H9 (cell line): ENCODE measurements around the gene ABCD1. TPM values are rescaled to one million over a fixed set of nuclear protein-coding genes. Genes with fewer than 3 reads are reported as not detected.

ENCODE experiments used
- DNase-seq: peaks from one replicate; pipeline ENCODE4 v3.0.0-alpha.2; 2017
- H2AFZ ChIP-seq: one replicate; pipeline ENCODE4 v1.6.1; 2013; ENCODE audit warnings: mild to moderate bottlenecking, low read length, control low read depth, moderate library complexity
- H2AK5ac ChIP-seq: 2 replicates; pipeline ENCODE4 v1.6.1; 2013; ENCODE audit warnings: low read length, control low read depth, mixed read lengths; ENCODE audit not compliant: insufficient read length
- H2BK120ac ChIP-seq: one replicate; pipeline ENCODE4 v1.6.1; 2013; ENCODE audit warnings: low read depth, mild to moderate bottlenecking, low read length, control low read depth, inconsistent platforms; ENCODE audit not compliant: poor library complexity, severe bottlenecking
- H2BK12ac ChIP-seq: 2 replicates; pipeline ENCODE4 v1.6.1; 2013; ENCODE audit warnings: low read length, control low read depth, mixed read lengths, low read depth; ENCODE audit not compliant: insufficient read length
- H2BK15ac ChIP-seq: 2 replicates; pipeline ENCODE4 v1.6.1; 2013; ENCODE audit warnings: low read depth, low read length, control low read depth
- H2BK20ac ChIP-seq: one replicate; pipeline ENCODE4 v1.6.1; 2013; ENCODE audit warnings: low read depth, mild to moderate bottlenecking, low read length, control low read depth, inconsistent platforms; ENCODE audit not compliant: poor library complexity, severe bottlenecking
- H2BK5ac ChIP-seq: 2 replicates; pipeline ENCODE4 v1.6.1; 2013; ENCODE audit warnings: low read length, control low read depth, mixed read lengths; ENCODE audit not compliant: insufficient read length
- H3K14ac ChIP-seq: 2 replicates; pipeline ENCODE4 v1.6.1; 2013; ENCODE audit warnings: low read length, control low read depth; ENCODE audit not compliant: insufficient read depth
- H3K18ac ChIP-seq: 2 replicates; pipeline ENCODE4 v1.6.1; 2013; ENCODE audit warnings: low read depth, mild to moderate bottlenecking, mixed read lengths, low read length, control low read depth; ENCODE audit not compliant: insufficient read length
- H3K23ac ChIP-seq: 2 replicates; pipeline ENCODE4 v1.6.1; 2013; ENCODE audit warnings: low read length, control low read depth, mixed read lengths, low read depth; ENCODE audit not compliant: insufficient read length
- H3K23me2 ChIP-seq: 2 replicates; pipeline ENCODE4 v1.6.1; 2013; ENCODE audit warnings: low read depth, mild to moderate bottlenecking, mixed read lengths, low read length, control low read depth; ENCODE audit not compliant: insufficient read length, poor library complexity, severe bottlenecking
- H3K27ac ChIP-seq: 2 replicates; pipeline ENCODE4 v1.5.1; 2013; ENCODE audit warnings: low read length, control low read depth, mixed read lengths, low read depth; ENCODE audit not compliant: insufficient read length
- H3K27me3 ChIP-seq: 2 replicates; pipeline ENCODE4 v1.6.1; 2013; ENCODE audit warnings: low read length, control low read depth, inconsistent platforms; ENCODE audit not compliant: insufficient read depth
- H3K4ac ChIP-seq: 2 replicates; pipeline ENCODE4 v1.6.1; 2013; ENCODE audit warnings: low read depth, mild to moderate bottlenecking, control low read depth, inconsistent platforms, low read length, moderate library complexity
- H3K4me1 ChIP-seq: 2 replicates; pipeline ENCODE4 v1.6.1; 2013; ENCODE audit warnings: low read length, control low read depth, inconsistent platforms; ENCODE audit not compliant: insufficient read depth
- H3K4me2 ChIP-seq: 2 replicates; pipeline ENCODE4 v1.6.1; 2013; ENCODE audit warnings: low read length, control low read depth, mixed read lengths; ENCODE audit not compliant: insufficient read length, insufficient read depth
- H3K56ac ChIP-seq: 2 replicates; pipeline ENCODE4 v1.6.1; 2013; ENCODE audit warnings: low read depth, mild to moderate bottlenecking, mixed read lengths, low read length, control low read depth; ENCODE audit not compliant: insufficient read length
- H3K79me1 ChIP-seq: 2 replicates; pipeline ENCODE4 v1.6.1; 2013; ENCODE audit warnings: low read depth, mild to moderate bottlenecking, moderate library complexity, low read length, control low read depth, inconsistent platforms; ENCODE audit not compliant: insufficient read depth, poor library complexity, severe bottlenecking
- H3K79me2 ChIP-seq: 2 replicates; pipeline ENCODE4 v1.6.1; 2013; ENCODE audit warnings: low read length, control low read depth, inconsistent platforms; ENCODE audit not compliant: insufficient read depth
- H3K9ac ChIP-seq: 2 replicates; pipeline ENCODE4 v1.6.1; 2013; ENCODE audit warnings: low read length, control low read depth, mixed read lengths; ENCODE audit not compliant: insufficient read length; ENCODE audit errors: extremely low read depth
- H3K9me3 ChIP-seq: one replicate; pipeline ENCODE4 v1.6.1; 2013; ENCODE audit warnings: low read depth, low read length, inconsistent platforms; ENCODE audit not compliant: control insufficient read depth
- H3T11ph ChIP-seq: one replicate; pipeline ENCODE4 v1.6.1; 2013; ENCODE audit warnings: mild to moderate bottlenecking, low read length, control low read depth, inconsistent platforms
- H4K20me1 ChIP-seq: one replicate; pipeline ENCODE4 v1.6.1; 2013; ENCODE audit not compliant: control insufficient read depth, insufficient read length, insufficient read depth
- H4K5ac ChIP-seq: 2 replicates; pipeline ENCODE4 v1.6.1; 2013; ENCODE audit warnings: low read depth, mild to moderate bottlenecking, mixed read lengths, low read length, control low read depth; ENCODE audit not compliant: insufficient read length
- H4K8ac ChIP-seq: replicated peaks from 2 replicates; pipeline ENCODE4 v1.6.1; 2013; ENCODE audit warnings: low read length, control low read depth, mixed read lengths, low read depth; ENCODE audit not compliant: insufficient read length
- H4K91ac ChIP-seq: 2 replicates; pipeline ENCODE4 v1.6.1; 2013; ENCODE audit warnings: low read depth, mild to moderate bottlenecking, moderate library complexity, mixed read lengths, low read length, control low read depth; ENCODE audit not compliant: insufficient read length
- H3K27ac Mint-ChIP-seq, 3 experiments: 2 replicates in 2 of 3; 3 replicates in 1 of 3; pipeline ENCODE4 v1.8.0; 2020 to 2021; ENCODE audit warnings: mixed read lengths in 3 of 3, mild to moderate bottlenecking in 1 of 3, moderate library complexity in 1 of 3
- H3K27me3 Mint-ChIP-seq: 2 replicates; pipeline ENCODE4 v1.8.0; 2021; ENCODE audit warnings: low read depth, mild to moderate bottlenecking, moderate library complexity, mixed read lengths
- H3K36me3 Mint-ChIP-seq, 3 experiments: 2 replicates in 2 of 3; 3 replicates in 1 of 3; pipeline ENCODE4 v1.8.0; 2020 to 2021; ENCODE audit warnings: low read depth in 3 of 3, mixed read lengths in 3 of 3; ENCODE audit not compliant: insufficient read depth in 1 of 3
- H3K4me1 Mint-ChIP-seq, 2 experiments: 2 replicates each; pipeline ENCODE4 v1.8.0; 2020; ENCODE audit warnings: mixed read lengths in 2 of 2
- H3K4me3 Mint-ChIP-seq, 2 experiments: 2 replicates in 1 of 2; 3 replicates in 1 of 2; pipeline ENCODE4 v1.8.0; 2020 to 2021; ENCODE audit warnings: mild to moderate bottlenecking in 2 of 2, mixed read lengths in 2 of 2, moderate library complexity in 1 of 2
- H3K9me3 Mint-ChIP-seq, 2 experiments: 2 replicates in 1 of 2; 3 replicates in 1 of 2; pipeline ENCODE4 v1.8.0; 2020; ENCODE audit warnings: mild to moderate bottlenecking in 2 of 2, mixed read lengths in 2 of 2, moderate library complexity in 1 of 2
- WGBS: extraction: QIAGEN DNeasy Blood & Tissue Kit; methylation state at CpG from one replicate; pipeline ENCODE4 v1.1.7; 2013; ENCODE audit warnings: missing lambda C conversion rate, low lambda C conversion rate, mixed read lengths; ENCODE audit not compliant: insufficient read length; ENCODE audit errors: extremely low coverage; 5-methylcytosine and 5-hydroxymethylcytosine counted together
- total RNA-seq: library from RNA; stranded (reverse); gene quantifications from 2 replicates; pipeline ENCODE4 v1.2.1, GENCODE V29; 2021
- TF ChIP-seq, protein P1 (sequence below): fragments of 200-600 bp; sonication (generic); conservative IDR thresholded peaks from 3 replicates; pipeline ENCODE4 v1.8.0; 2021; ENCODE audit warnings: antibody characterized with exemption, mild to moderate bottlenecking

The ABCD1 gene
- total RNA-seq, 1 experiment from 2014 or later, result 11.1 TPM

DNA sequence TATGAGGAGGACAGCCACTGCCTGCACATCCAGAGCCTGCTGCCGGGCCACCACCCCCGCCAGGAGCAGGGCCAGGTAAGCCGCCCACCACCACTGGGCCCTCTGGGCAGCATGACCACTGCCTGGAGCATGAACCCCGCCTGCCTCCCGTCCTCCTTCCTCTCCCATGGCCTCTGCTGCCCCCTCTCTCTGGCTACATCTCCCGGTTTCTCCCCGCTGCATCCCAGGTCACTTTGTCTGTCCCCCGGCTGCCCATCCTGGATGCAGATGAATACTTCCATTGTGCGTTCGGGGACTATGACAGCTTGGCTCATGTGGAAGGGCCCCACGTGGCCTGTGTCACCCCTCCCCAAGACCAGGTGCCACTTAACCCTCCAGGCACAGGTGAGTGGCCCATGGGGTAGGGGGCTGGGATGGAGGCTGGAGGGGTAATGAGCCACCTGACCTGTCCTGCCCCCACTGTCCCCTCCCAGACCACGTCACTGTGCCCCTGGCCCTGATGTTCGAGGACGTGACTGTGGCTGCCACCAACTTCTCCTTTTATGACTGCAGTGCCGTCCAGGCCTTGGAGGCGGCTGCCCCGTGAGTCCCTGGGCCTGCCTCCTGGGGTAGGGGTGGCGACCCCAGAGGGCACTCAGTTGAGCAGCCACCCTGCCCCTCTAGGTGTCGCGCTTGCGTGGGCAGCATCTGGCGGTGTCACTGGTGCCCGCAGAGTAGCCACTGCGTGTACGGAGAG lies 45.4 kb downstream of the ABCD1 start:
- Histone ChIP-seq H3K27me3 (no peaks in the 10 kb centered on the region), H3T11ph (no peak overlapping the region), H2BK20ac (no peak overlapping the region), H3K14ac (no peak overlapping the region; the same call in 1 of the 2 replicates), H2BK120ac (no peak overlapping the region), H2BK12ac (no peak overlapping the region), H3K18ac (no peak overlapping the region), H3K4me1 (no peaks in the 10 kb centered on the region), H3K23me2 (no peaks in the 10 kb centered on the region), H4K8ac (no peak overlapping the region), H3K79me1 (no peaks in the 10 kb centered on the region), H2AK5ac (no peak overlapping the region), H4K91ac (no peak overlapping the region), H3K4ac (no peak overlapping the region), H3K4me2 (no peak overlapping the region), H3K79me2 (no peaks in the 10 kb centered on the region), H3K9ac (no peak overlapping the region), H3K9me3 (no peaks in the 10 kb centered on the region), H2BK15ac (no peak overlapping the region), H3K56ac (no peak overlapping the region), H2BK5ac (no peak overlapping the region), H4K5ac (no peak overlapping the region), H2AFZ (no peak overlapping the region), H3K23ac (no peak overlapping the region), H4K20me1 (no peaks in the 10 kb centered on the region), H3K27ac (no peak overlapping the region)
- Mint-ChIP-seq H3K4me1 (peaks cover 2 to 6% of the 10 kb centered on the region in 2 experiments; a peak in 3 of 4 replicates), H3K27ac (no peak overlapping the region), H3K9me3 (peaks cover 24 to 52% of the 10 kb centered on the region in 2 experiments), H3K36me3 (no peaks in the 10 kb centered on the region; a peak in 1 of 7 replicates), H3K4me3 (peak overlapping the region in 1 of 2 experiments; percentile 50; a peak in 1 of 5 replicates), H3K27me3 (peaks cover 5% of the 10 kb centered on the region; the same call in 1 of the 2 replicates)
- peak; percentile 22 for DNase-seq
- TF ChIP-seq, protein P1, sequence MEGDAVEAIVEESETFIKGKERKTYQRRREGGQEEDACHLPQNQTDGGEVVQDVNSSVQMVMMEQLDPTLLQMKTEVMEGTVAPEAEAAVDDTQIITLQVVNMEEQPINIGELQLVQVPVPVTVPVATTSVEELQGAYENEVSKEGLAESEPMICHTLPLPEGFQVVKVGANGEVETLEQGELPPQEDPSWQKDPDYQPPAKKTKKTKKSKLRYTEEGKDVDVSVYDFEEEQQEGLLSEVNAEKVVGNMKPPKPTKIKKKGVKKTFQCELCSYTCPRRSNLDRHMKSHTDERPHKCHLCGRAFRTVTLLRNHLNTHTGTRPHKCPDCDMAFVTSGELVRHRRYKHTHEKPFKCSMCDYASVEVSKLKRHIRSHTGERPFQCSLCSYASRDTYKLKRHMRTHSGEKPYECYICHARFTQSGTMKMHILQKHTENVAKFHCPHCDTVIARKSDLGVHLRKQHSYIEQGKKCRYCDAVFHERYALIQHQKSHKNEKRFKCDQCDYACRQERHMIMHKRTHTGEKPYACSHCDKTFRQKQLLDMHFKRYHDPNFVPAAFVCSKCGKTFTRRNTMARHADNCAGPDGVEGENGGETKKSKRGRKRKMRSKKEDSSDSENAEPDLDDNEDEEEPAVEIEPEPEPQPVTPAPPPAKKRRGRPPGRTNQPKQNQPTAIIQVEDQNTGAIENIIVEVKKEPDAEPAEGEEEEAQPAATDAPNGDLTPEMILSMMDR, result no peak
- WGBS, result no CpG with 5 or more reads among the region's 25 CpGs
